ENCODE measurements around the gene KRI1.

KRI1 gene

DNA sequence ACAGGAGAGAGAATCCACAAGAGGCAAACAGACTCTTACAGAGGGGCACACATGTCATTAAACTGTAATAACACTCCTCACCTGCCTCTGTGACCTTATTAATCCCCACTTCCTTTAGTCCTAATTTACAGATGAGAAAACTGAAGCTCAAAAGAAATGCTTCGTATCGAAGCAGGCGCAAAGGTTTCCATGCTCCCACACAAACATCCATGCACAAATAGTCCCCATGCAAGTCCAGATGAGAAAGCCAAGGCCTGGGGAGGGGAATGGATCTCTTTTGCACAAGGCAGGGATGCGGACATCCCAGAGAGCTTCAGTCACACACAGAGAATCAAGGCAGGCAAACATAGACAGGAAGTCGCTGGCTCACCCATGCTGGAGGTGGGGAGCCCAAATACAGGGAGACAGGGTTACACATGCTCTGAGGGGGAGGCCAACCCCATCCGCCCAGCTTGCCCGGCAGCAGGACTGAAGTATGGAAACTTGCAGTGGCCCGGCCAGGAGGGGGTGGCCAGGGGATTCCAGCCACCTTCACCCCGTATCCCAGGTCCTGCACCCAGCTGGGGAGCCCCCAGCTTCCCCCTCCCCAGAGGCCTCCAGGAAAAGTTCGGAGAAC is 49.0 kb downstream of the KRI1 start:
- no peak for DNase-seq

DNA sequence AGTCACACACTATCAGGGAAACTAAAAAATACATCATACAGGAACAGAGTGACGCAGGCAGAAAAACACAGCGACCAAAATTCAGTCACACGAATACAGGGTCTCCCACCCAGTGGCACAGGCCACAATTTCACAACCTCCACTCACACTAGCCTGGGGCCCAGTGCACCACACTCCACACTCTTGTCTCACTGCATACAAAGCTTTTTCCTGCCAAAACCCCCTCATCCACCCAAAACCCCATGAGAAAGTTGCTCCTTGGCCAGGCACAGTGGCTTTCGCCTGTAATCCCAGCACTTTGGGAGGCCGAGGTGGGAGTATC is 49.8 kb downstream of the KRI1 start:
- DNase-seq = no peak

DNA sequence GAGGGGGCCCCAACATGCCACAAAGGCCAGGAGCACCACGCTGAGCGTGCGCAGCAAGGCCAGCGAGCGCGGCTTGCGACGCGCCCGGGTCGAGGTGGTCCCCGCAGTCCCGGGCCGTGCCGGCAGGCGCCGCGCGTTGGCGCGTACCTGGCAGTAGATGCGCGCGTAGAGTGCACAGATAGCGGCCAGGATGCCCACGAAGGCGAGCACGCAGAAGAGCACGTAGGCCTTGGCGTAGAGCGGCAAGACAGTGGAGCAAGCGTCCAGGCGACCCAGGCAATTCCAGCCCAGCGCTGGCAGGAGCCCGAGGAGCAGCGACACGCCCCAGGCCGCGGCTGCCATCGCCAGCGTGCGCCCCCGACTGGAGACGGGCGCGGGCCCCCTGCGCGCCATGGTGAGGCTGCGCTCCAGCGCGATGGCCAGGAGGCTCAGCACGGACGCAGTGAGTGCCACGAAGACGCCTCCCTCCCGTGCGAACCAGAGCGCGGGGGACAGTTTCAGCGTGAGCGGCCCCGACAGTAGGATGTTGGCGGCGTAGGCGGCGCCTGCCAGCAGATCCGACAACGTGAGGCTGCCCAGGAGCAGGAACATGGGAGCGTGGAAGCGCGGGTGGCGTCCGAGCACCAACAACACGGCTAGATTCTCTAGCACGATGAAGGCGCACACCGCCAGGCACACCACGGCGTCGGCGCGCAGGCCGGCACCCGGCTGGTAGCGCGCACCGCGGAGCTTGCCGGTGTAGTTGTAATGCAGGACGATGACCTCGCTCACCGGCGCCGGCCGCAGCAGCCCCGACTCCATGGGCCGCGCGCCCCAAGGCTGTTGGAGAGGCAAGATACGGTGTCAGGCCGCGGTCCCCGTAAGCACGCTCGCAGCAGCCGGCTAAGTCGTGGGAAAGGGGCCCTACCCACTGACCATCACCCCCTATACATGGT is 51.3 kb downstream of the KRI1 start:
- no peak for DNase-seq

DNA sequence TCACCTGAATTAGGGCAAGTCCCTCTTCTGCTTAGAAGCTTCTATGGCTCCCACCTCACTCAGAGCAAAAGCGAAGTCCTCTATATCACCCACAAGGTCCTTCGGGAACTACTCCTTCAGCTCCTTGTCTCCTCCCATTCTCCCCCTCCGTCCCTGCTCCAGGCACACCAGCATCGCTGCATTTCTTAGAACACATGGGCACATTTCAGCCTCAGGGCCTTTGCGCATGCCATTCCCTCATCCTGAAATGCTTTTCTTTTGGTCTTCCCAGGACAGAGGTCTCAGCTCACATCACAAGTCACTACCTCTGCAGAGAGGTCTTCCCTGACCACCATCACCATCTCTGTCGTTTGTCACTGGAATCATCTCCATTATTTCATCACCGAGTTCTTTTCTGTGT is 52.6 kb downstream of the KRI1 start:
- no peak for DNase-seq

DNA sequence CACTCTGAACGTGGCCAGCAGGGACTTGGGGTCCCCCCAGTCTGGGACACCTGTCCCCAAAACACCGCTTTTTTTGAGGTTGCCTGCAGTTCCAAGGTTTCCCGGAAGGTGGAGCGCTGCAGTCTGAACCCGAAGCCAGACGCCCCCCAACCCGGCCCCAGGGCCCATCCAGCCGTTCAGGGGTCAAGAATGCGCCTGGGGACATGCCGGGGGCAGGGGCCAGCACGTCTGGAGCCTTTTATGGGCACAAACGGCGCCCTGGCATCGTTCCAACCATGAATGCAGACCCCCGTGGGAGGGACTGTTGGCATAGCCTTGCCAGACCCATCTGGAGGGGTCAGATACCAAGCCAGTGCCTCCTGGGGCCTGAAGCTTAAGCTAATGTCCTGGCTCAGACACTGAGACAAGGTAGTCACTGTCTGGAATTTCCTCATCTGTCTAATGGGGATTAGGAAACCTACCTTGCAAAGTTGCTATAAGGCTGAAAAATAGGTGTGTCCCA is 55.5 kb downstream of the KRI1 start:
- DNase-seq = no peak

DNA sequence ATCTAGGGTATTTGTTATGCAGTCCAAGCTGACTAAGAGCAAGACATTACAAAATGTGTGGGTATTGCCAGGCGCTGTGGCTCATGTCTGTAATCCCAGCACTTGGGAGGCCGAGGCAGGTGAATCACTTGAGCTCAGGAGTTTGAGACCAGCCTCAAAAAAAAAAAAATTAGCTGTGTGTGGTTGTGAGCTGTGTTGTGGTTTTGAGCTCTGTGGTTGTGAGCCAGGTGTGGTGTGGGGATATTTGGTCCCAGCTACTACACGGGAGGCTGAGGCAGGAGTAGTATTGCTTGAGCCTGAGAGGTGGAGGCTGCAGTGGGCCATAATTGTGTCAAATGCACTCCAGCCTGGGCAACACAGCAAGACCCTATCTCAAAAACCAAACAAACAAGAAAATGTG is 57.1 kb downstream of the KRI1 start:
- DNase-seq = no peak

DNA sequence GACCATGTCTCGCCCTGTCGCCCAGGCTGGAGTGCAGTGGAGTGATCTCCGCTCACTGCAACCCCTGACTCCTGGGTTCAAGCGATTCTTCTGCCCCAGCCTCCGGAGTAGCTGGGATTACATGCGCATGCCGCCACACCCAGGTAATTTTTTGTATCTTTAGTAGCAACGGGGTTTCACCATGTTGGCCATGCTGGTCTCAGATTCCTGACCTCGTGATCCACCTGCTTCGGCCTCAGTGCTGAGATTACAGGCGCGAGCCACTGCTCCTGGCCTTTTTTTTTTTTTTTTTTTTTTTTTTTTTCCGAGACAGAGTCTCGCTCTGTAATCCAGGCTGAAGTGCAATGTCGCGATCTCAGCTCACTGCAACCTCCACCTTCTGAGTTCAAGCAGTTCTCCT is 57.8 kb downstream of the KRI1 start:
- DNase-seq = no peak

DNA sequence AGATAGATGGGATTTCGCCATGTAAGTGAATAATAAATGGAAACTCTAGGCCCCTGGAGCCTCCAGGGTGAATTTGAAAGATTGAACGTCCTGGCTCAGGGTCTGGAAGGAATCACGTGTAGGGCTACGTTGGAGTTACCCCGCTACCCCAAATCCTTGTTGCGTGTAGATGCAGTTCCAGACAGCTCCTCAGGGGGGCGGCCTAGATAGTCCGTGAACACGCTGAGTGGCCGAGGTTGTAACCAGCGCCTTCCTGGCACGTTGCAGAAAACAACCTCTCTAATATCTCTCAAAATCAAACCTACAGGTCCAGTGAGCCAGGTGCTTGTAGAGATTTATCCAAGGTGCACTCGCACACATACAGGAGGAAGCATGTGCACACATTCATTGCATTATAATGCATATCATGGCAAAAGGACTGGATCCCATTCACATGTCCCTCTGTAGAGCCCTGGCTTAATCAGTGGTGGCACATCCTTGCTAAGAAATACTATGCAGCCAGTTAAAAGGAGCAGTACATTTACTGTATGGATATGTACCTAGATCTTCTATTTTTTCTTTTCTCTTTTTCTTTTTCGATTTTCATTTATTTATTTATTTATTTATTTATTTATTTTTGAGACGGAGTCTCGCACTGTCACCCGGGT is 60.1 kb downstream of the KRI1 start:
- no peak for DNase-seq

Data from DMS79 treated with DMSO at 0.1 percent for 48 hours (cell line).